RWPE1 (cell line): ENCODE data around the gene METTL9.

Experiments used
- CTCF ChIA-PET: fragments of 350-600 bp; sonication (Branson Sonifier 250); formaldehyde crosslinking; extraction: SDS; loops from one replicate; lab custom pipeline; 2021; lab: Yijun Ruan, JAX
- POLR2A ChIA-PET: fragments of 400-600 bp; formaldehyde crosslinking; extraction: SDS; loops from one replicate; lab custom pipeline; 2020; ENCODE audit warnings: antibody characterized with exemption; ENCODE audit not compliant: low non-redundant PET; lab: Yijun Ruan, JAX
- DNase-seq: peaks from one replicate; pipeline ENCODE4 v3.0.0; 2012; ENCODE audit warnings: low spot score
- H3K27ac ChIP-seq: fragments of 450-650 bp; 2 replicates; pipeline ENCODE4 v1.5.1; 2017
- TF ChIP-seq, protein P1 (sequence below): fragments of 450-650 bp; conservative IDR thresholded peaks from 2 replicates; pipeline ENCODE4 v1.5.1; 2017; ENCODE audit warnings: low read depth, mild to moderate bottlenecking

Gene METTL9

DNA sequence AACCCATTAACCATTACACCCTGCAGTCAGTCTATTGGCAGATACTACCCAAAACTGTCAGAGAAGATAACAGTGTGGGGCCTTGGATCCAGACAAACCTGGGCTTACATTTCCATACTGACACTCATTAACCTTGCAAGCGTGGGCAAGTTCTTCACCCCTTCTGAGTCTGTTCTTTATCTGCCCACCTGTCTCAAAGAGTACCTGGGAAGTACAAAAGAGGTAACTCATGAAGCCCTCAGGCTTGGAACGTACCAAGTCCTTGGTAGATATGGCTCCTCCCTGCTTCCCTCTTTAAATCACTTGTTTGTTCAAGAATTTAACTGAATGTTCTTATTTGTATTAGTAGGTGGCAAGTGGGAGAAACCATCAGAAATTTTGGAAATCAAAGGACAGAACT, 55.5 kb downstream of the METTL9 start:
- no peak overlapping the region for H3K27ac ChIP-seq
- ChIA-PET POLR2A (no interaction called here), CTCF (interaction anchor here (0.6 kb wide), 1 partner anchor 1065 kb away, joined by 3 read pairs; no protein-coding TSS in a partner anchor)
- no peak for DNase-seq
- TF ChIP-seq, protein P1, sequence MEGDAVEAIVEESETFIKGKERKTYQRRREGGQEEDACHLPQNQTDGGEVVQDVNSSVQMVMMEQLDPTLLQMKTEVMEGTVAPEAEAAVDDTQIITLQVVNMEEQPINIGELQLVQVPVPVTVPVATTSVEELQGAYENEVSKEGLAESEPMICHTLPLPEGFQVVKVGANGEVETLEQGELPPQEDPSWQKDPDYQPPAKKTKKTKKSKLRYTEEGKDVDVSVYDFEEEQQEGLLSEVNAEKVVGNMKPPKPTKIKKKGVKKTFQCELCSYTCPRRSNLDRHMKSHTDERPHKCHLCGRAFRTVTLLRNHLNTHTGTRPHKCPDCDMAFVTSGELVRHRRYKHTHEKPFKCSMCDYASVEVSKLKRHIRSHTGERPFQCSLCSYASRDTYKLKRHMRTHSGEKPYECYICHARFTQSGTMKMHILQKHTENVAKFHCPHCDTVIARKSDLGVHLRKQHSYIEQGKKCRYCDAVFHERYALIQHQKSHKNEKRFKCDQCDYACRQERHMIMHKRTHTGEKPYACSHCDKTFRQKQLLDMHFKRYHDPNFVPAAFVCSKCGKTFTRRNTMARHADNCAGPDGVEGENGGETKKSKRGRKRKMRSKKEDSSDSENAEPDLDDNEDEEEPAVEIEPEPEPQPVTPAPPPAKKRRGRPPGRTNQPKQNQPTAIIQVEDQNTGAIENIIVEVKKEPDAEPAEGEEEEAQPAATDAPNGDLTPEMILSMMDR = no peak

DNA sequence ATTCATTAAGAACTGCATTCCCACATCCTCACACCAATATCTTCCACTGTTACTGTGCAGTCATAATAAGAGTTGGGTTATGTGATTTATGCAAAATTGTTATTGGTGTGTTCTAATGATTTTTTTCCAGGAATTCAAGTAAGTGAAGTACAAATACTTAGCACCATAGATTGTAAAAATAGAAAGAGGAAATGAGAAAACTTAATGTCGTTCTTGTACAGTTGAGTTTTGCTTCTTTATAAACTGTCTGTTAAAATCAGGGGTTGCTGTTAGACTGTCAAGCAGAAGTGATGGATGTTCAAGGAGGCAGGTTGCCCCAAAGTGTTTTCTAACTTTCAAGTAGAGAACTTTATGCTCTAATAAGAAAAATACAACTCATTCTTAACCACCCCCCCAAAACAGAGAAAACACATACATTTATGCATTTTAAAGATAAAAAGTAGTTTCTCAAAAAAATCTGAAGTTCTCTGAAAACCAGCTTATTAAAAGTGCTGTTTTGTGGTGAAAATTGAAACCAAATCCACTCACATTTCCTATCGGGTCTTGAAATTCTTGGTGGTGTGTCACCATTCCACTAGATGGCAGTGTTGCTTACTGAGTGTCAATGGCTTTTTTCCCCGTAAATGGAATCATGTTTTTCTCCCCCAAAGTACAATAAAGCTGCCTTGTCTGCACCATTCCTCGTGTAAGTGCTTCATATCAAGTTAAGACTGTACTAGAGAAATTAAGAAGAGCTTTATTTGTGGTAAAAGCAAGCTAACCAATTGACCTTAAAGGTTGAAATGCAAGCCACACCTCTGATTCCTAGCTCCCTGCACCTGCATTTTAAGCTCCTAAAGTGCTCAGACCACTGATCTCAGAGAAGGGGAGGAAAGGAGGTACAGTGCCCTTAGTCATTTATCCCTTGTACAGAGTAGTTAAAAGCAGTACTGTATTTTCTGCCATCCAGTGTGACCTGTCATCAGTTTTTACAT, 57.7 kb downstream of the METTL9 start:
- H3K27ac ChIP-seq = no peak overlapping the region
- TF ChIP-seq, protein P1 = peak; percentile 82
- CTCF ChIA-PET = interaction anchor here (0.6 to 1.6 kb wide), 23 partner anchors 9 to 1060 kb away, joined by 3 to 31 read pairs (median 3); no protein-coding TSS in a partner anchor
- POLR2A ChIA-PET = no interaction called here
- peak; percentile 69 for DNase-seq

GRCh38 chr16:21659124-21659523, 59.7 kb downstream of the METTL9 start:
- ChIA-PET POLR2A (no interaction called here), CTCF (no interaction called here)
- no peak for DNase-seq
- TF ChIP-seq, protein P1 = no peak
- no peak overlapping the region for H3K27ac ChIP-seq

DNA sequence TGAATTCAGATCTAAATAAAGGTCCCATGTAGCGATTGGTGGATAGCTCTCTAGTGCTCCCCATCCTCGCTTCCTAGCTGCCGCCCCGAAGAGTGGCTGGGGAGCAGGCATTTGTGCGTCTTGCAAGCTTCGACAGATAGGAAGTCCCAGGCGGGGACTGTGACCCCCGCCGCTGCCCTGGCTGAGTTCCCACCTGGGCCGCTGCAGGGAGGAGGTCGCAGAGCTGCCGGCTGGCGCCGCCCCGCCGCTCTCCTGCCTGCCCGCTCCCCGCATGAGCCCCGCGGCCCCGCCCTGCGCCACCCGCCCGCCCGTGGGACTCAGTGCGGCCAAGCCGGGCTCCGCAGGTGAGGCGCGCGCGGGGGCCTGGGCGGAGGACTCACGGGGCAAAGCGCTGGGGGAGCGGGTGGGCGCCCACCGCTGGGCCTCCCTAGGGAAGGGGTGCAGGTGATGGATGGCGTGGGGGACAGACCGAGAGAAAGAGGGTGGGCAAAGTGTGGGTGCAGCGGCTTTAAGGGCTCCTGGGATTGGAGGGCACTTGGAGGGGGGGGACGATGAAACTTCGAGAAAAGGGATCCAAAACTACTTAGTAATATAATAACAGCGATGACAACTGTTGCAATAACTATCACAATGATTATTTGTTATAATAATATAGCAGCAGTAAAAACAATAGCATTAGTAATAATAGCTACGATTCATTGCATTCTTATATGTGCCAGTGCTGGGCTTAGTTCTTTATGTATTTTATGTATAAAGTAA, 64.7 kb downstream of the METTL9 start, which contains the start of gene OTOA:
OTOA (plus strand) TSS at position 80 of the 759 bp plus-strand sequence. CDS start 14,547 bp downstream, outside the sequence.
- no peak within 1 kb of the TSS for H3K27ac ChIP-seq

DNA sequence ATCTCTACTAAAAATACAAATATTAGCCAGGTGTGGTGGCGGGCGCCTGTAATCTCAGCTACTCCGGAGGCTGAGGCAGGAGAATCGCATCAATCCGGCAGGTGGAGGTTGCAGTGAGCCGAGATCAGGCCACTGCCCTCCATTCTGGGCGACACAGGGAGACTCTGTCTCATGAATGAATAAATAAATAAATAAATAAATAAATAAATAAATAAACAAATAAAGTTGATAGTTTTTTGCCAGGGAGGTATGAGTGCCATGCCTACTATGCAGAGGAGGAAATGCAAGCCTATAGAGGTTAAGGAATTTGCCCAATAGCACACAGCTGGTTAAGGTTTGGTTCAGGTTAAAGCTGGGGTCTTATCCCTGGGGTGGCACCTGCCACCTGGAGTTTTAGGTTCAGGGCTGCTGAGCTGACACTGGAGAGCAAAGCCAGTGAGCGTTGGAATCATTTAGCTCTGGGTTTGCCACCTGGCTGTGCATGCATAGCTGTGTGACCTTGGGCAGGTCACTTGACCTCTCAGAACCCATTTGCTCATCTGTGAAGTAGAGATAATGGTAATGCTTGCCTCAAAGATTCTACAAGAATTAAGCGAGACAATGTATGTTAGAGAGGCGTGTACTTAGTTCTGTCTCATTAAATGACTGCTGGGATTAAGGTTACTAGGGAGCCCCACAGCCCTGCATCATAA, 65.6 kb downstream of the METTL9 start:
- no peak for DNase-seq
- ChIA-PET CTCF (interaction anchor here (0.6 to 1.0 kb wide), 2 partner anchors 13 to 19 kb away, joined by 4 to 7 read pairs; no protein-coding TSS in a partner anchor), POLR2A (no interaction called here)
- H3K27ac ChIP-seq = no peak overlapping the region
- TF ChIP-seq, protein P1 = no peak

More for the DNA sequence above, 64.7 kb downstream of the METTL9 start, which contains the start of gene OTOA:
- ChIA-PET CTCF (no interaction called here), POLR2A (no interaction called here)
- no peak for DNase-seq
- TF ChIP-seq, protein P1 = no peak

- TF ChIP-seq, protein P1 = no peak
- no peak overlapping the region for H3K27ac ChIP-seq
- POLR2A ChIA-PET = no interaction called here
- CTCF ChIA-PET = interaction anchor here (0.9 to 1.3 kb wide), 2 partner anchors 9 kb away, joined by 3 to 4 read pairs; no protein-coding TSS in a partner anchor
- DNase-seq = no peak
Observed at GRCh38 chr16:21666772-21667171, 67.4 kb downstream of the METTL9 start.
